ENCODE measurements around the gene UTS2B. TPM values are rescaled to one million over a fixed set of nuclear protein-coding genes. Genes with fewer than 3 reads are reported as not detected.

Gene UTS2B
- total and polyA plus RNA-seq, 10 of the 15 experiments (the other 5 are each of a cell fraction or from before 2014, with no cell fraction given): 0.15 to 0.72 (median 0.44) TPM

GRCh38 chr3:191357909-191358308 is 27.6 kb upstream of the UTS2B start:
- intact Hi-C loops (cut with micrococcal nuclease; ENCODE audit: unreplicated experiment): no loop called here
- H3K4me1 ChIP-seq (ENCODE audit: control insufficient read depth, insufficient read depth, low read length): peaks cover 26% of the 10 kb centered on the region
- H3K4me2 ChIP-seq (ENCODE audit: control insufficient read depth, insufficient read depth): no peak overlapping the region
- H3K27me3 ChIP-seq (replicated peaks in 1 of 2; ENCODE audit: control insufficient read depth in 2 of 2, insufficient read depth in 2 of 2, low read length in 1 of 2): no peaks in the 10 kb centered on the region
- ChIA-PET SMC1A (ENCODE audit: uncharacterized antibody, unreplicated experiment) (interaction anchor here (0.6 to 11.9 kb wide), 22 partner anchors 9 to 1667 kb away, joined by 3 to 208 read pairs (median 6); no protein-coding TSS in a partner anchor), RAD21 (ENCODE audit: unreplicated experiment) (interaction anchor here (0.8 to 9.9 kb wide), 13 partner anchors 9 to 114 kb away, joined by 3 to 108 read pairs (median 3); partner anchors contain the start of gene UTS2B), POLR2A (interaction anchor here (0.9 to 3.1 kb wide), 8 partner anchors 13 to 113 kb away, joined by 3 to 12 read pairs (median 4); no protein-coding TSS in a partner anchor), CTCF (interaction anchor here (0.7 to 4.2 kb wide), 8 partner anchors 11 to 114 kb away, joined by 3 to 35 read pairs (median 4); no protein-coding TSS in a partner anchor)
- FAIRE-seq: no peak
- BruUV-seq (replicated peaks): no TSS peak
- H3K4me3 ChIP-seq: no peak overlapping the region
- no peak for DNase-seq (ENCODE audit: low read depth, low spot score)
- no peak for TF ChIP-seq USF2 (IDR thresholded peaks at IDR 0.05; ENCODE audit: borderline replicate concordance, low read depth, low read length)
- TF ChIP-seq DPF2 (IDR thresholded peaks at IDR 0.05): no peak
- no peak for TF ChIP-seq IRF5 (IDR thresholded peaks at IDR 0.05; ENCODE audit: borderline replicate concordance)
- no peak for TF ChIP-seq JUND (IDR thresholded peaks at IDR 0.05; ENCODE audit: low read depth, low read length)
- TF ChIP-seq POU2F2 (IDR thresholded peaks at IDR 0.05; ENCODE audit: borderline replicate concordance, low read depth, low read length): no peak
- TF ChIP-seq ZBTB33 (IDR thresholded peaks at IDR 0.05): no peak
- TF ChIP-seq MLLT1 (IDR thresholded peaks at IDR 0.05): no peak
- no peak for TF ChIP-seq ZNF217 (IDR thresholded peaks at IDR 0.05)
- TF ChIP-seq SMARCA5 (IDR thresholded peaks at IDR 0.05): no peak
- no peak for TF ChIP-seq HDAC6 (IDR thresholded peaks at IDR 0.05; ENCODE audit: unreplicated experiment)
- no peak for TF ChIP-seq ZNF592 (IDR thresholded peaks at IDR 0.05)
- TF ChIP-seq EGR1 (IDR thresholded peaks at IDR 0.05; ENCODE audit: borderline replicate concordance in 1 of 2, low read depth in 2 of 2, low read length in 2 of 2): no peak
- H4K20me1 ChIP-seq (ENCODE audit: control insufficient read depth, insufficient read depth): no peaks in the 10 kb centered on the region
- H3K27ac ChIP-seq (ENCODE audit: control insufficient read depth, insufficient read depth): no peak overlapping the region
- 94% methylated on average over 6 of the region's 6 CpGs for WGBS (ENCODE audit: insufficient coverage, insufficient replicate concordance, low lambda C conversion rate, missing lambda C conversion rate)
- H3K79me2 ChIP-seq (ENCODE audit: control insufficient read depth, insufficient read depth, low read length): peaks cover 23% of the 10 kb centered on the region
- H2AFZ ChIP-seq (ENCODE audit: control insufficient read depth, low read depth, low read length): no peak overlapping the region
- H3K36me3 ChIP-seq (ENCODE audit: control insufficient read depth in 2 of 2, insufficient read depth in 2 of 2, low read length in 1 of 2): peaks cover 5 to 14% of the 10 kb centered on the region in 2 experiments; a peak in 3 of 4 replicates
- H3K9me3 ChIP-seq (replicated peaks; ENCODE audit: control insufficient read depth, insufficient read depth, low read length): no peaks in the 10 kb centered on the region
- H3K9ac ChIP-seq (ENCODE audit: control insufficient read depth, insufficient read depth, low read length): no peak overlapping the region
- no peak for ATAC-seq
- in situ Hi-C loops (cut with MboI): no loop called here
